ENCODE data around the gene KIAA1671.

- TF ChIP-seq CTCF (IDR thresholded peaks at IDR 0.05; ENCODE audit: low read length) (no peak), EZH2 (IDR thresholded peaks at IDR 0.05; ENCODE audit: borderline replicate concordance, low read length) (no peak)
Observed at GRCh38 chr22:25109878-25110595, 157.5 kb downstream of the KIAA1671 start.
